ENCODE results near the gene GRIN3B. TPM values are rescaled to one million over a fixed set of nuclear protein-coding genes. Genes with fewer than 3 reads are reported as not detected.
A peak's percentile ranks its signal among the peaks of the same experiment; 100 is the strongest.

GRIN3B gene
- polyA plus RNA-seq, 1 of the 3 experiments (the other 2 are of a cell fraction), result 1.5 TPM

DNA sequence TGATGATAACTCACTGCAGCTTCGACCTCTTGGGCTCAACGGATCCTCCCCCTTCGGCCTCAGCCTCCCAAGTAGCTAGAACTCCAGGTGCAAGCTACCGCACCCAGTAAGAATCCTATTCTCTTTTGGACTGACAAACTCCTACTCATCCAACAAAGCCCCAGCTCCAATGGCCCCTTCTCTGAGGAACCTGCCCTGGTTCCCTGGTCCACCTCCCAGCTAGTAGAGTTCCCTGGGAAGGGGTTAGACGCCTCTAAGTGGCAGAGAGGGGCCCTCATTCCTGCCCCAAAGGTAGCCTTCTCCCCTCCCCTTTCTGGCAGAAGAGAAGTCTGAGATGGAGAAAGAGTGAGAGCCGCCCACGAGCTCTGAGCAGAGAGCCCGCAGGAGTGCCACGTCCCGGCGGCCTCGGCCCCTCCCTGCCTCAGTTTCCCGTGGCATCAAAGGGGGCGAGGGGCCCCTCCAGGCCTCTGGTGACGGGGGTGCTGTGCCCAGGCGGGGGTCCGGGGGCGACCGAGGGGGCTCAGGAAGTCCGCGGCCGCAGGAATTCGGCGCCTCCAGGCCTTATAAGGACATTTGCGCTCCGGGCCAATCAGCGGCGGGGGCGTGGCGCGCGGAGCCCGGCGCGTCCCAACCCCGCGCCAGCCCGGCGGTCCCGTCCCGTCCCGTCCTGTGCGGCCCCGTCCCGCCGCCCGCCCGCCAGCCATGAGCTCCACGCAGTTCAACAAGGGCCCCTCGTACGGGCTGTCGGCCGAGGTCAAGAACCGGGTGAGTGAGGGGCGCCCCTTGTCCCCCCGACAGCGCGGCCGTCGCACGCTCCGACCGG, 26.0 kb downstream of the GRIN3B start, which contains the start of gene CNN2:
Gene CNN2 (plus strand): TSS at position 649 of the 823 bp plus-strand sequence. CDS start 54 bp downstream, at position 703.
- CTCF ChIA-PET, result interaction anchor here (0.9 to 2.7 kb wide), 4 partner anchors 55 to 218 kb away, joined by 3 to 11 read pairs (median 4); no protein-coding TSS in a partner anchor
- H3K36me3 ChIP-seq (replicated peaks in 1 of 2; ENCODE audit: control insufficient read depth in 1 of 2, insufficient read depth in 2 of 2, low read length in 1 of 2), result peaks cover 7 to 8% of the 10 kb centered on the region in 2 experiments
- peak within 1 kb of the TSS; percentile 81 to 84 for H3K27ac ChIP-seq (ENCODE audit: low read depth in 2 of 2, low read length in 1 of 2)
- POLR2A ChIA-PET, result interaction anchor here (0.5 to 1.2 kb wide), 2 partner anchors 18 to 215 kb away, joined by 3 to 4 read pairs; partner anchors contain the start of gene ATP5F1D
- TF ChIP-seq, protein P1, sequence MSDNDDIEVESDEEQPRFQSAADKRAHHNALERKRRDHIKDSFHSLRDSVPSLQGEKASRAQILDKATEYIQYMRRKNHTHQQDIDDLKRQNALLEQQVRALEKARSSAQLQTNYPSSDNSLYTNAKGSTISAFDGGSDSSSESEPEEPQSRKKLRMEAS (IDR thresholded peaks at IDR 0.05; ENCODE audit: low read depth), result peak; percentile 13; the same call in 1 of the 2 replicates
- TF ChIP-seq SMC3 (IDR thresholded peaks at IDR 0.05; ENCODE audit: low read depth, low read length) (0 out of 2 replicates have a peak, but pooled peaks have one; percentile 7), RXRA (IDR thresholded peaks at IDR 0.05; ENCODE audit: borderline replicate concordance, low read depth) (no peak), GATA2 (CRISPR knock-in tag; IDR thresholded peaks at IDR 0.05) (no peak), ELF1 (IDR thresholded peaks at IDR 0.05) (0 out of 2 replicates have a peak, but pooled peaks have one; percentile 21), TEAD4 (IDR thresholded peaks at IDR 0.05; ENCODE audit: borderline replicate concordance, insufficient read depth) (peak; percentile 65; the same call in 1 of the 2 replicates), POLR2AphosphoS5 (IDR thresholded peaks at IDR 0.05; ENCODE audit: low read depth, low read length) (peak; percentile 73), SIN3A (IDR thresholded peaks at IDR 0.05; ENCODE audit: borderline replicate concordance, low read depth, low read length) (no peak), EP300 (IDR thresholded peaks at IDR 0.05; ENCODE audit: borderline replicate concordance in 1 of 2, low read depth in 1 of 2, low read length in 1 of 2) (no peak), TAF1 (IDR thresholded peaks at IDR 0.05; ENCODE audit: borderline replicate concordance, low read depth, low read length) (peak; percentile 46; the same call in 1 of the 2 replicates), NRF1 (IDR thresholded peaks at IDR 0.05; ENCODE audit: low read depth, low read length) (no peak)
- peaks cover 0 to 14% of the 10 kb centered on the region in 2 experiments; a peak in 1 of 4 replicates for H3K4me1 ChIP-seq (ENCODE audit: control insufficient read depth in 1 of 2, insufficient read depth in 2 of 2, low read depth in 1 of 2, low read length in 1 of 2)
- no peaks in the 10 kb centered on the region for H3K9me3 ChIP-seq
- H3K4me2 ChIP-seq, result peak within 1 kb of the TSS; percentile 99
- H3K9ac ChIP-seq, result peak within 1 kb of the TSS; percentile 86
- peak within 1 kb of the TSS; percentile 95 for H2AFZ ChIP-seq (ENCODE audit: low read depth)
- H3K9me2 ChIP-seq, result no peaks in the 10 kb centered on the region
- peaks cover 23% of the 10 kb centered on the region for H4K20me1 ChIP-seq (ENCODE audit: insufficient read depth)
- peak within 1 kb of the TSS; percentile 76 to 97 for H3K4me3 ChIP-seq (ENCODE audit: low read depth in 2 of 2, low read length in 1 of 2)
- no peaks in the 10 kb centered on the region for H3K27me3 ChIP-seq (ENCODE audit: insufficient read depth)
- DNase-seq, result peak; percentile 87
- peaks cover 40% of the 10 kb centered on the region for H3F3A ChIP-seq (replicated peaks; ENCODE audit: insufficient read depth)
- H3K79me2 ChIP-seq (ENCODE audit: insufficient read depth), result peaks cover 44% of the 10 kb centered on the region
- WGBS (ENCODE audit: low lambda C conversion rate), result 28% methylated on average over 5 of the region's 63 CpGs

DNA sequence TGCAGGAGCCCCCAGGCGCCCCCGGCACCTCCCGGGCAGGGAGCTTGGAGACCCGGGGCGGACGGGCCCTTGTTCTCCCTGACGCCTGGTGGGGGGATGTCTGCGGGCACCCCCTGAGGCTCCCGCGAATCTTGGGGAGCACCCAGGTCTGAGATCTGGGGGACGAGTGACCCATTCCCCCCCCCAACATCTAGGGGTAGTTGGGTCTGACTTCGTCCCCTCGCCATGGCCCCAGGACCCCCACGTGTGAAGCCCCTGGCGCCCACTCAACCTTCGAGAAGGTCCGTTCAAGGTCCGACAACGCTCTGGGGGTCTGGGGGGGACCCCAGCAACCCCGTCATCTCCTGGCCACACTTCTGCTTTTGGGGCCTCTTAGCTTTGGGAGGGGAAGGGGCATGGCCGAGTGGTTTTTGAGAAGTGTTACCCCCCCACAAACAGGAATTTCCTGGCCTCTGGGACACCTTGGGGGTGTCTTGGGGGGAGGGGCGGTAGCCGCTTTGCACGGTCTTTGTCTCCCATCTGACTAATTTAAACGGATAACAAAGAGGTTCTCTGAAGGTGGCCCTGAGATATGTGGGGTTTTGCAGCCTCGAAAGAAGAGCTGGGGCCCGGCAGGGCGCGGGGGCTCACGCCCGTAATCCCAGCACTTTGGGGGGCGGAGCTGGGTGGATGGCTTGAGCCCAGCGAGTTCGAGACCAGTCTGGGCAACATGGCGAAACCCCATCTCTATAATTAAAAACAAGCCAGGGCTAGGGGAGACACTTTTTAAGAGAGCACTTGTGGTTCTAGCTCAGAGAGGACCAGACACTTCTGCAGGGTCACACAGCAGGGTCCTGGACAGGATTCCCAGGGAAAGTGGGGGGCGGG, 26.8 kb downstream of the GRIN3B start:
- Histone ChIP-seq H3K27ac (ENCODE audit: low read depth in 2 of 2, low read length in 1 of 2) (peak overlapping the region; percentile 81 to 84), H2AFZ (ENCODE audit: low read depth) (no peak overlapping the region; the same call in 1 of the 2 replicates), H3K9ac (peak overlapping the region; percentile 86), H3K9me2 (no peaks in the 10 kb centered on the region), H3K79me2 (ENCODE audit: insufficient read depth) (peaks cover 52% of the 10 kb centered on the region), H3F3A (replicated peaks; ENCODE audit: insufficient read depth) (peaks cover 35% of the 10 kb centered on the region), H3K4me3 (ENCODE audit: low read depth in 2 of 2, low read length in 1 of 2) (peak overlapping the region; percentile 76 to 97), H3K4me2 (peak overlapping the region; percentile 99), H3K36me3 (replicated peaks in 1 of 2; ENCODE audit: control insufficient read depth in 1 of 2, insufficient read depth in 2 of 2, low read length in 1 of 2) (peaks cover 8 to 13% of the 10 kb centered on the region in 2 experiments), H4K20me1 (ENCODE audit: insufficient read depth) (peaks cover 28% of the 10 kb centered on the region), H3K4me1 (ENCODE audit: control insufficient read depth in 1 of 2, insufficient read depth in 2 of 2, low read depth in 1 of 2, low read length in 1 of 2) (peaks cover 0 to 14% of the 10 kb centered on the region in 2 experiments; a peak in 1 of 4 replicates), H3K9me3 (no peaks in the 10 kb centered on the region), H3K27me3 (ENCODE audit: insufficient read depth) (no peaks in the 10 kb centered on the region)
- ChIA-PET POLR2A (interaction anchor here (0.5 to 0.8 kb wide), 2 partner anchors 14 to 17 kb away, joined by 3 to 4 read pairs; no protein-coding TSS in a partner anchor), CTCF (interaction anchor here (0.9 to 2.7 kb wide), 6 partner anchors 38 to 217 kb away, joined by 3 to 11 read pairs (median 6); no protein-coding TSS in a partner anchor)
- WGBS (ENCODE audit: low lambda C conversion rate), result 2% methylated on average over 20 of the region's 36 CpGs
- TF ChIP-seq TCF12 (IDR thresholded peaks at IDR 0.05) (0 out of 2 replicates have a peak, but pooled peaks have one; percentile 17), RCOR1 (IDR thresholded peaks at IDR 0.05; ENCODE audit: low read length) (no peak)
- TF ChIP-seq, protein P1 (IDR thresholded peaks at IDR 0.05; ENCODE audit: low read depth), result 0 out of 2 replicates have a peak, but pooled peaks have one; percentile 1
- DNase-seq, result no peak
